Right hindlimb (tissue), 1 donor: Measurements from ENCODE around the gene MANSC1.

Experiments
- DNase-seq: peaks from one replicate; pipeline ENCODE4 v3.0.0-alpha.2; 2018

MANSC1 gene

DNA sequence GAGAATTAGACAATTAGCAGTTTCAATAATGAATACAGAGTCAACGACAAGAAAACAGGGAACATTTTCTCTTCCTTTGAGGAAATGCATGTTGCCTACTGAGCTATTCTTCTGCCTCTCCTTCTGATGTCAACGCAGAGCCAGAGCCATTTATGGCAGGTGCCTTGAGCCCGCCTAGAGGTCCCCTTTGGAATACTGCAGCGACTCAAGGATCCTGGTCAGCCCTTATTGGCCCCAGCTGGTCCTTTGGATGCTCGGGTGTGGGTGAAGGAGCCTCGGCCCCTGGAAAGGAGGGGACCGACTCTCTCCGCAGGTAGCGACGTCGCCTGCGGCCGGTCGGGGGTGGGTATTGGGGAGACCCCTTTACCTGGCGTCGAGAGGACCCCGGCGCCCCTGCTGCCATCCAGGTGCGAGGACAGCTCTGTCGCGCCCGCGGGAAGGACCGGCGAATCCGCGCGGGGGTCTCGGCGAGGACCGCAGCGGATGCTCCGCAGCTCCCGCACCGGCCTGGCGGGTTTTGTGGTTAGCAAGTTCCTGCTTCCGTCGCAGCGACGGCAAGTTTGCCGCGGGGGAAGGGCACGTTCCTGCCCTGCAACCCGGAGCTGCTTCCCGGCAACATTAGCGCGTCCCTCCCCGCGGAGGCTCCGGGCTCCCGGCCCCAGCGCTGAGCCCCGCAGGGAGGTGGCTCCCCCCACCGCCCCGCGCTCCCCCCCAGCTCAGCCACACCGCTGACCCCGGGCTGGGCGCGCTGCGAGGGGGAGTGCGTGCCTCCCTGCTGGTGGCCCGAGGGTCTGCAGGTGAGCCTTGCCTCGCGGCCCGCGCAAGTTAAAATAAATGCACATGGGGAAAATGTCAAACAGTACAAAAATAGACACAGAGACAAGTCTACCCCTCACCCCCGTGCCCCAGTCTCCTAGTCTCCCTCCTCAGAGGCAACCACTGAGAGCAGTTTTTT, at the start of gene MANSC1:
Gene MANSC1 (minus strand): TSS at position 532 of the 955 bp plus-strand sequence. CDS start 6,928 bp downstream, outside the sequence.
- DNase-seq = peak; percentile 60

DNA sequence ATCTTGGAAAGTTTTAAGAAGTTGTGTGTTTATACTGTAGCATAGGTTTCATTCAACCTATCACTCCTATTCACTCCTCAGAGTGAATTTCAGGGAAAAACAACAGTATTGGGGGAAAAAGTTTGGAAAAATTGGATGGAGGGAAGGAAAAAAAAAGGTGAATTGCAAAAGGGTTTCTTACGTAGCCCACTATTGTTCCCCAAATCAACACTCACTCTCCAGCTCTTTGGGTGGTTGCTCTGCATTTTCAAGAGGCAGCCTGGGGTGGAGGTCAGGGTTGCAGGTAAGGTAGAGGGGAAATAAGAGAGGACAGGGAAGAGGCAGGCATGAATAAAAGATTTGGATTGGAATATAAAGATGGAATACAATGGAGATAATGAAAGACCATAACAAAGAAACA, 49.1 kb upstream of the MANSC1 start:
- DNase-seq = no peak

DNA sequence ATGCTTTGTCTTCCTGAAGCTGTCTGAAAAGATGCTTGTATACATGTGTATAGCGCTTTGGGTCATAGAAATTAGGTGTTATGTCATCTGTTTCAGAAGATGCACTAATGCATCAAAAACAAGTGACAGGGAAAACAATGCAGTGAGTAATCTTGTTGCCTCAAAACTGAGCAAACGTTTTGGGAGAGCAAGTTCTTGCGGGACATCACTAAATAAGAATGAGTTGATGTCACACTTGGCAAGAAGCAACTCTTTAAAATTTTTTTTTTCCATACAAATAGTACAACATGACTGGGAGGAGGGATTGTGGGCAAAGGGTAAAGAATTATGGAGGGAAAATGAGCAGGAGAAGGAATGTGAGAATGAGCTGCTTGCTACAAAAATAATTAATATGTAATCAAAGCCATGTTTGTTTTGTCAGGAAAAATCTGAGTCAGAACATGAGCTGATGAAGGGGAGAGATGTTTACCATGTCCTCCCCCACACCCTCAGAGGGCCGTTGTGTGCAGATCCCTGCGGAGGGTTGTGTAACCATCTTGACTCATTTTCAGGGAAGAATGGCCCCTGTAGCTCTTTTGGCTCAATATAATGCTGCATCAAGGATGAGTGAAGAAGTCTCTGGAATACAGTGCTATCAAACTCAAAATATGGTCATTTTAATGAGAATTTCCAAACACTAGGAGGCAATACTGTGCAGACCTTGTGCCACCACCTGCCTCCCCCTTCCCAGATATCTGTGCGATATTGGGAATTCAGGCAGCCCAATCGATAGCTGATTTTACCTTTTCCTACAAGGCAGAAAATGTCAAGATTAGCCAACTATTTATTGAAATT, 48.2 kb upstream of the MANSC1 start:
- DNase-seq = peak; percentile 60

DNA sequence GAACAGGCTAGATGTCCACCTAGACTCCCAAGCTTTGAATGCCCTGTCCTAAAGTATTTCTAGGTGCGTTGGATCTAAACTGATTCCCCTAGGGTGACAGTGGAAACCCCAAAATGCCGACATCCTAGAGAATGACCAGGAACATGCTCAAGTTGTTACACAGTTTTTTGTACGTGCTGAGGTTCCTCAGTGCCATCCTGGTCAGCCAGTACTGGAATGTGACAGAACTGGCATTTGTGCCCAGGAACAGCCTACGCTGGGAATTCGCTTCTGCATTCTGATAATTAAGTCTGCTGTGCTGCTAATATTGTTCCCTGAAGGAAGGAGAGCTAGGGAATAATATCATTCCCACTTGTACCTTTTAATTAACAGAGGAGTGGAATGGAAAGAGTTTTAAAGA, 47.1 kb upstream of the MANSC1 start:
- DNase-seq = no peak

DNA sequence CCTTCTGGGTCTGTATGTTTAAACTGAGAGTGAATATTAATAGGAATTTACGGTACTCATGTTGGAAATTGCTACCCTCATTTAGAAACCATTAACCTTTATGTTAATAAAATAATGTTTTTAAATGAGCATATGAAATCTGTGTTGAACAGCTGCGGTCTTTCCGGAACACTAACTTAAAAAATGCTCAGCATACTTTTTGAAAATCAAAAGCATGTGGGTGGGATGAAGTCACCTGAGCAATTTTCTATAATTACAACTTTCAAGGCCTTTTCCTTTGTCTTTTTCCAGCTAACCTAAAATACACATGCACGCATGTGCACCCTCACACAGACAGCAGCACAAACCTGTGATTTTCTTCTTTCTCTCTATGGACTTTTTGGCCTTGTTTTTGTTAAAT, 46.7 kb upstream of the MANSC1 start:
- DNase-seq = no peak

DNA sequence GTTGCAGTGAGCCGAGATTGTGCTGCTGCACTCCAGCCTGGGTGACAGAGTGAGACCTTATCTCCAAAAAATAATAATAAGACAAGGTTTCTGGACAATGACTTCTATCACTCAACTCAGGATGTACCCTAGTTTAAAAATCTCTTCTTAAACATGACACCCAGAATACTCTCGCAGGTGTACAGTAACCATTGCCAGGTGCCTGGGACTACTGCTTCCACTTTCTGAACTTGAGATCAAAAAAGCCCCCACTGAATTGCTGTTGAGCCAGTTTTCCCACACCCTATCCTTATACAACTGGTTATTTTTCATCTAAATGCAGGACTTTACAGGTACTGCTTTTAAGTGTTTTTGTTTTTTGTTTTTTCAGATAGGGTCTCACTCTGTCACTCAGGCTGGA, 43.1 kb upstream of the MANSC1 start:
- DNase-seq = no peak

DNA sequence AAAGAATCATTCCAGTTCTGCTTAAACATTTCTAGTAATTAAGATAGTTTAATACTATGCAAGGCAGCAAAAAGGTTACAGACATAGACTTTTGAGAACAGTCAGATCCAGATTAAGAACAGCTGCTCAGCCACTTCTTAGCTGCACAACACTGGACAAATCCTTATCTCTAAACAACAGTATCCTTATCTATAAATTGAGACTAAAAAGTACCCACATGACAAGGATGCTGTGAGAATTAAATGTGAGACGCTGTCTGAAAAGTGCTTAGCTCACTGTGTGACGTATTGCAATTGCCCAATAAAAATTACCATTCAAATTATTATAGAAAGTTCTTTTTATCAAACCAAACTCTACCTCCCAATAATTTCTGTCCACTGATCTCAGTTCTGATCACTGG, 42.4 kb upstream of the MANSC1 start:
- DNase-seq = no peak

DNA sequence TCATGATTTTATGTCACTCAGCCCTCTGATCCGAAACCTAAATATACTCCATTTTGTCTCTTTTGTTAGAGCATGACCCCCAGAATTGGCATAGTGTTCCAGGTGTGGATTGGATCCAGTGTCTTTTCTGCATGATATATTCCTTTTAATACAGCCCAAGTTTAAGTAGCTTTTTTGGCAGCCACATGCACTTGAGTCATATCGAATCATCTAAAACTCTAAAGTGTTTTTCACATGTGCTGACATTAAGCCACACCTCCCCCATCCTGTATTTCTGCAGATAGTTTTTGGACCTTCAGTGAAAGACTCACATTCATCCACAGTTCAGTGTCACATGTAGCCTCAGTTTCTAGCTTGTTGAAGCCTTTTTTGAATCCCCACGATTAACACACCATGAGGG, 37.5 kb upstream of the MANSC1 start:
- no peak for DNase-seq

DNA sequence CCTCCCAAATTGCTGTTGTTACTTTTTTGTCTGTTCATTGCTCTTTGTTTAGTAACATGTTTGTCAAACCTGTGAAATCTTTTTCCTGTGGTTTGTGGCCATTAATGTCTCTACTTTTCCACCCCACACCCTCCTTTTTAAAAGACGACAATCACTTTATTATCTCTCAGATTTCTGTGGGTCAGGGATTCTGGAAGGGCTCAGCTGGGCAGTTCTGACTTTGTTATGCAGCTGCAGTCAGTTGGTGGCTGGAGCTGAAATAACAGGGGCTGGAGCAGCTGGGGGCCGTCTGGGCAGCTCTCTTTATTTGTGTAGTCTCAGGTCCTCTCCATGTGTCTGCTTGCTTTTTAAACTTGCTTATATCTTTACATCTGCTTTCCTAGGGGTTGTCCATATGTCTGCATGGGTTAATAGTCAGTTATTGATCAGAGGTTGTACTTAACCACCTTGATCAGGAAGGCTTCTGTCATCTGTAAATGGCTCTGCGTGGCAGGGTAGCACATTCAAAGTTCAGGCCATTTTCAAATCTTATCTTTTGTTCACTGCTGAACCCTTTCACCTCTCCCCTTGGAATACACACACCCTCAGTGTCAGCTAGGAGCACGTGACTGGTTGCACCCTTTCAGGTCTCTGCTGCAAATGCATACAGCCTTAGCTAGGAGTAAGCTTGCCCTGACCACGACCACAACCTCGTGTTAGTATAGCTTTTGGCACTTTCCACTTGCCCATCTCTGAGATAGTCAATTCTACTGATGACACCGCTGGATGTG, 34.7 kb upstream of the MANSC1 start:
- DNase-seq = no peak

DNA sequence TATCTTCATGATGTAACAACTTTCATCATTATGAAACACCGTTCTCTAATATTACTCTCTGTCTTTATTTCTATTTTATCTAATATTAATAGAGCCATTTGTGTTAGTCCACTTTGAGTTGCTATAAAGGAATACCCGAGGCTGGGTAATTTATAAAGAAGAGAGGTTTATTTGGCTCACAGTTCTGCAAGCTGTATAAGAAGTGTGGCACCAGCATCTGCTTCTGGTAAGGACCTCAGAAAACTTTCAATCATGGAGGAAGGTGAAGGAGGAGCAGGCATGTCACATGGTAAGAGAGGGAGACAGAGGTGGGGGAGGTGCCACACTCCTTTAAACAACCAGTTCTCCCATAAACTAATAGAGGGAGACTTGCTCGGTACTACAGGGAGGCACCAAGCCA, 31.9 kb upstream of the MANSC1 start:
- no peak for DNase-seq

DNA sequence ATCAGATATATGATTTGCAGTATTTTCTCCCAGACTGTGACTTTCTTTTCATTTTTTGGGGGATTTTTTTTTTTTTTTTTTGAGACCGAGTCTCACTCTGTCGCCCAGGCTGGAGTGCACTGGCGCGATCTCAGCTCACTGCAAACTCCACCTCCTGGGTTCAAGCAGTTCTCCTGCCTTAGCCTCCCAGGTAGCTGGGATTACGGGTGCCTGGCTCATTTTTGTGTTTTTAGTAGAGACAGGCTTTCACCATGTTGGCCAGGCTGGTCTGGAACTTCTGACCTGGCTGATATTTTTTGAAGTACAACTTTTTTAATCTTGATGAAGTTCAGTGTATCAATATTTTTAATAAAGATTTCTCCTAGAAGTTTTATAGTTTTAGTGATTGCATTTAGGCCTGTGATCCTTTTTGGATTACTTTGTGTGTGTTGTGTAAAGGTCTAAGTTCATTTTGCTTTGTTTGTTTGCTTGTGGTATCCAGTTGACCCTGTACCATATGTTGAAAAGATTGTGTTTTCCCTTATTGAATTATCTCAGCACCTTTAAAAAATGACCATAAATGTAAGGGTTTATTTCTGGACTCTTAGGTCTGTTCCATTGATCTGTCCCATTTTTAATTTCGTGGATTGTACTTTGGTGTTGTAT, 31.0 kb upstream of the MANSC1 start:
- no peak for DNase-seq

DNA sequence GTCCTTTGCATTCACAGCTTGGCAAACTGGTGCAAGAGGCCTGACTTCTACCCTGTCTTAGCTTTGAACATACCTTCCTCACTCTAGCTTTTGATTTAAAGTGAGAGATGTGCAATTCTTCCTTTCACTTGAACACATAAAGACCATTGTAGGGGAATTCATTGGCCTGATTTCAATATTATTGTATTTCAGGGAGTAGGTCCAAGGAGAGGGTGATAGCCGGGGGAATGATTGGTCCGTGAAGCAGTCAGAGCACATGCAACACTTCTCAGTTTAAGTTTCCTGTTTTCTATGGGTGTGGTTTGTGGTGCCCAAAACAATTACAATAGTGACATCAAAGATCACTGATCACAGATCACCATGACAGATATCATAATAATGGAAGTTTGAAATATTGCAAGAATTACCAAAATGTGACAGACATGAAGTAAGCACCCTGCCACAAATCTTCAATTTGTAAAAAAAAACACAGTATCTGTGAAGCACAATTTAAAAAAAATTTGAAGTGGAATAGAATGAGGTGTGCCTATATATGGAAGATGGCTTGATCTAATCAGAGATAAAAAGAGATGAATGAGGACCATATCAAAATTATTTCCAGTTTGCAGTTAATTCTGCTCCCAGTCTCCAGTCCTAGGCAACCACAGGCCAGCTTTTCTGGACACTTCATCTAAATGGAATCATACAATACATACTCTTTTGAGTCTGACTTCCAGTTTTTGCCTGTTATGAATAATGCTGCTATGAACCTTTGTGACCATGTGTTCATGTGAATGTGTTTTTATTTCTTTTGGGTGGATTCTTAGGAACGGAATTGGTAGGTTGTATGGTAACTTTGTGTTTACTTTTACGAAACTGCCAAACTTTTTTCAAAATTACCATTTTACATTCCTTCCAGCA, 30.0 kb upstream of the MANSC1 start:
- DNase-seq = no peak

DNA sequence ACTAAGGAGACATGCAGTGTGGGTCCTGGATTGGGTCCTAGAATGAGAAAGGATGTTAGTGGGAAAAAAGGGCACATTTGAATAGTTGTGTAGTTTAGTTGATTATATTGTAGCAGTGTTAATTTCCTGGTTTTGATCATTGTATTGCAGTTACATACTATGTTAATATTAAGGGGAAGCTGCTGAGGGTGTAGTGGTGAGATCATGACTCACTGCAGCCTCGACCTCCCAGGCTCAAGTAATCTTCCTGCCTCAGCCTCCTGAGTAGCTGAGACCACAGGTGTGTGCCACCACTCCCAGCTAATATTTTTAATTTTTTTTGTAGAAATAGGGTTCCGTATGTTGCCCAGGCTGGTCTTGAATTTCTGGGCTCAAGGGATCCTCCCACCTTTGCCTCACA, 28.6 kb upstream of the MANSC1 start:
- no peak for DNase-seq

DNA sequence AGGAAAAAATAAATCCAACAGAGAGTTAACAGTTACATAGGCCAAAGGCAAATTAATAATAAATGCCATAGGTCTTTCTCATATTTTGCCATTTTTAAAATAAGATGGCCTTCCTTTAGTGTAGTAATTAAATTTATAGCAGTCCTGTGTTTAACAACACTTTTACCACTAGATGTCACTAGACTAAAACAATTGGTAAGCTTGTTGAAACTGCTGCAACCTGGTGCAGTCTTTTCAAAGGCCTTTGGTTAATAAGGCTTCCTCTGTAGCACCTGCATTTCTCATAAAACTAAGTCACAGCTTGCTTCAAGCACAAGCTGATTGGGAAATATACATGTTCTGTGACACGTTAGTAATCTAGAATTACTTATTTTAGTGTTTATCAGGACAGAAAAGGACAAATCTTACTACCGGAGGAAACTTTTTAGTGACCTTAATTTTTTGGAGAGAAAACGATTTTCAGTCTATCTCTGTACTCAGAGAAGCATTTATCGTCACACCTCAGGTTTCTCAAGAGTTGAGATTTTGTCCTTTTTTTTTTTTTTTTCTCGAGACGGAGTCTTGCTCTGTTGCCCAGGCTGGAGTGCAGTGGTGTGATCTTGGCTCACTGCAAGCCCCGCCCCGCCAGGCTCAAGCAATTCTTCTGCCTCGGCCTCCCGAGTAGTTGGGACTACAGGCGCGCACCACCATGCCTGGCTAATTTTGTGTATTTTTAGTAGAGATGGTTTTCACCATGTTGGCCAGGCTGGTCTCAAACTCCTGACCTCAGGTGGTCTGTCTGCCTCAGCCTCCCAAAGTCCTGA, 26.8 kb upstream of the MANSC1 start:
- no peak for DNase-seq

DNA sequence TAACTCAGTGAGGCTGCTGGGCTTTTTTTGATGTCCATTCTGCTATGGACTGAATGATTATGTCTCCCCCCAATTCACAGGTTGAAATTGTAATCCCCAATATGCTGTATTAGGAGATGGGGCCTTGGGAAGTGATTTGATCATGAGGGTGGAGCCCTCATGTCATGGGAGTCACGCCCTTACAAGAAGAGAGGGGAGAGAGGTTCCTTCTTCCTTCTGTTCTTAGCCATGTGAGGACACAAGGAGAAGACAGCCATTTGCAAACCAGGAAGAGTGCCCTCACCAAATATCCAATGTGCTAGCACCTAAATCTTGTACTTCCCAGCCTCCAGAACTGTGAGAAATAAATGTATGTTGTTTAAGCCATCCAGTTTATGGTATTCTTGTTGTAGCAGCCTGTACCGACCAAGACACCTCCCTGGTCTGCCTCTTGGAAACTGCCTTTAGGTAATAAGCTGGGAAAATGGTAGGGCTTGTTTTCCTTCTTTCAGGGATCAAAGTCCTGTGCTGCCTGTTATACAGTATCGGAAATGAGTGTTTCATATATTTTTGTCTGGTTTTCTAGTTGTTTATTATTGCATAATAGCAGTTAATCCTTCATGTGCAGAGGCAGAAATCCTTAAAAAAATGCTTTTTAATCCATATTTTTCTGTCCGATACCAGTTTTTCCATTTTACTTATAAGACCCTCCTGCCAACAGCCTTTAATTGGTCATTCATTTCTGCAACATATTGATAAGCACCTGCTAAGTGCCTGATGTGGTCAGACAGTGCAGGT, 23.1 kb upstream of the MANSC1 start:
- no peak for DNase-seq

DNA sequence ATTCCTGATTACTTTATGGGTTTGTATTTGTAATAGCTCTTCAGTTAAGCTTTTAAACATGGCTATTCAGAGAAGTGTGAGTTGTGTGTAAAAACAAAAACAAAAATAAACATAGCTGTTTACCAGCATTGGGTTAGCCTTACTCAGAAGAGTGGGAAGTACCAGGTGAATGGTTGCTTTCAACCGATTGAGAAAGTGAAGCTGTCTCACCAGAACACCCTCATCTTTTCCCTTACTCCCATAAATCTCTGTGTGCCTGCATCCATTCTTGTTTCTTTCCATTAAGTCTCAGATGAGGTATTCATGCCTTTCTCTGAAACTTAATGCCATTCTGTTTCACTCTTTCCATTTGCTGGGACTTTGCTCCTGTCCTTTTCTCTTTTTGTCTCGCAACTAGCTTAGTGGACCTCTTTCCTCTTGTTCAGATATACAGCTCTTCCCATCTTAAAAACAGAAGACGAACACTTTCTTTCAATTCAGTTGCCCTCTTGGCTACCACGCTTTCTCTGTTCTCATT, 17.5 kb upstream of the MANSC1 start:
- DNase-seq = no peak

DNA sequence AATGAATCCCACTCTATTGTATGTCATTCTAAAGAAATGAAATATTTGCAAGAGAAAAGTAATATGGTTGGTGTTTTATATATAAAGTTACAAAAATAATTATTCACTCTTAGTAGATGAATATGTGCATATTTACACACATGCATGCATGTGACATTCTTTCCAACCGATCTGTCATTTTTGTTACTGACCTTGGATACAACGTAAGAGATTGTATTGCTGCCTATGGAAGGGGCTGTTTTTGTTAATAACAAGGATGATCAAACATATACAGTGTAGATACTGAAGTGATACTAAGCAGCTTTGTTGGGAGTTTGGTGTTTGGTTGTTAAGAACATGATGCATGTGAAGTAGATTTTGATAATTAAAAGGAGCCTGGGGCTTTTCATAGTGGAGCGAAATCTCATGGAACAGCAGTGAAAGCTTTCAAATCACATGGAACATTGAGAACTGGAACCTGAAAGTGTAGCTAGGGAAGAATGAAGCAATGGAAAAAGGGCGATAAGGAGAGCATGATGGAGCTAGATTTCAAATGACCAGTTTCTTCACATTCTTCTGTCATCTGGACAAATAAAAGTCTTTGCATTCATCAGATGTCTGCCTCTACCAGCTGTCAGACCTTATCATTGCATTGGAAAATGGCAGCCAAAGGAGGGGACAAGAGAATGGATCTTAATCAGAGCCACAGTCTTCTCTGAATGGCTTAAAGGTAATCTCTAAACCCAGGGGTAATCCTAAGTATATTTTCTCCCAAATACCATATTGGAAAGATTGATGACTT, 16.8 kb upstream of the MANSC1 start:
- DNase-seq = no peak

DNA sequence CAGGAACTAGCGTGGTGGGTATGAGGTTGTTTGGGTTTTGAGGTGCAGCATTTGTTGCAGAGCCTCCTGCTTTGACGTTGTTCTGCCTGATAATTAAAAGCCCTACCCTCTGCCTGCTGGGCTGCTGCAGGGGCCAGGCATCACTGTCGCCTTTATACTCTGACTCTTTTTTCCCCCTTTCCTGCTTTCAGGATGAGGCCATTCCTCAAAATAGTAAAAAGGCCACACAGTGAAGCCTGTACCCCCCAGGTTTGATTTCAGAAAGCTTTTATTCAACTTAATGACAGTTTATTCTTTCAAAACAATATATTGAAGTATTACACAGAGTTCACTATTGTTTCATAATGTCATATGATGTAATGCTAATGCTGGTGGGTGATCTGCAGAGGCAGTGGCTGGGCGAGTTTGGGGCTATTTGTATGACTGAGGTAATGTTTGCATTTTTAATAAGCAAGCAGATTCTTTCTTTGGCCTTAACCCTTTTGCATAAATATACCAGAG, 15.9 kb upstream of the MANSC1 start:
- no peak for DNase-seq

DNA sequence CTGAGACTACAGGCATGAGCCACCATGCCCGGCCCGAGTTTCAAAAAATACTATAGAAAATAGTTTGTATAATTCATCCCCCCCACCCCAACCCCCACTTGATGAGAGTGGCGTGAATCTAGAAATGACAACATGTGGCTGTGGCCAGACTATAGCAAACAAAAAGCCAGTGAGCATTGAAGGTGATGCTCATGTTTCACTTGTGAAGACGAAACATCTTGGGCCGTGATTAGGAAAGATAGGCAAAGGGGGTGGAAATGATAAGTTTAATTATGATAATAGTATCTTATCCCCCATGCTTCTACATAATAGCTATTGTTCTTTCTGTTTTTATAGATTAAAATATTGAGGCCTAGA, 15.4 kb upstream of the MANSC1 start:
- DNase-seq = no peak
